Measurements from ENCODE around the gene DEFB131B.

DEFB131B gene

DNA sequence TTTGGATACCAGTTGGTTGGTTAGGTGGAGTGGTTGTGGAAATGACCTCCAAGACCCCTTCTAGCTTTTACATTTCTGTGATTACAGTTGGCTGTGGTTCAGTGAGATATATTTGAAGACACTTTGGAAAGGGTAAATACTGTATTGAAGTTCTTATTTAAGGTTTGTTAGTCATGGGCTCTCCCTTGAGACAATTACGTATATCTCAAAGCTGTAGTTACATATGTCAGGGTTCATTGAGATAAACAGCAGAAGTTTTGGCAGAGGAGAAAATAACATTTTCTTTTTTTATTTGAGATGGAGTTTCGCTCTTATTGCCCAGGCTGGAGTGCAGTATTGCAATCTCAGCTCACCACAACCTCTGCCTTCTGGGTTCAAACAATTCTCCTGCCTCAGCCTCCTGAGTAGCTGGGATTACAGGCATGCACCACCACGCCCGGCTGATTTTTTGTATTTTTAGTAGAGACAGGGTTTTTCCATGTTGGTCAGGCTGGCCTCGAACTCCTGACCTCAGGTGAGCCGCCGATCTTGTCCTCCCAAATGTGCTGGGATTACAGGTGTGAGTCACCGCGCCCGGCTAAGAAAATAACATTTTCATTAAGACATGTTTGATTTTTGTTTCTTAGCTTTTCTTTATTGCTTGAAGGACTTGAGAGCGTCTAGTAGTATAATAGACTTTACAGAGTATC lies 52.4 kb downstream of the DEFB131B start:
- in situ Hi-C loops (cut with MboI; ENCODE audit: low pct_unique_long_range_greater_than_20kb, low sequenced_read_pairs, unreplicated experiment): no loop called here
- TF ChIP-seq, protein P1, sequence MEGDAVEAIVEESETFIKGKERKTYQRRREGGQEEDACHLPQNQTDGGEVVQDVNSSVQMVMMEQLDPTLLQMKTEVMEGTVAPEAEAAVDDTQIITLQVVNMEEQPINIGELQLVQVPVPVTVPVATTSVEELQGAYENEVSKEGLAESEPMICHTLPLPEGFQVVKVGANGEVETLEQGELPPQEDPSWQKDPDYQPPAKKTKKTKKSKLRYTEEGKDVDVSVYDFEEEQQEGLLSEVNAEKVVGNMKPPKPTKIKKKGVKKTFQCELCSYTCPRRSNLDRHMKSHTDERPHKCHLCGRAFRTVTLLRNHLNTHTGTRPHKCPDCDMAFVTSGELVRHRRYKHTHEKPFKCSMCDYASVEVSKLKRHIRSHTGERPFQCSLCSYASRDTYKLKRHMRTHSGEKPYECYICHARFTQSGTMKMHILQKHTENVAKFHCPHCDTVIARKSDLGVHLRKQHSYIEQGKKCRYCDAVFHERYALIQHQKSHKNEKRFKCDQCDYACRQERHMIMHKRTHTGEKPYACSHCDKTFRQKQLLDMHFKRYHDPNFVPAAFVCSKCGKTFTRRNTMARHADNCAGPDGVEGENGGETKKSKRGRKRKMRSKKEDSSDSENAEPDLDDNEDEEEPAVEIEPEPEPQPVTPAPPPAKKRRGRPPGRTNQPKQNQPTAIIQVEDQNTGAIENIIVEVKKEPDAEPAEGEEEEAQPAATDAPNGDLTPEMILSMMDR (IDR thresholded peaks at IDR 0.05; ENCODE audit: extremely low read depth, insufficient read depth, missing control alignments): no peak
- peak; percentile 28 for DNase-seq (ENCODE audit: low spot score)

- peak; percentile 38 for DNase-seq (ENCODE audit: low spot score)
- in situ Hi-C loops (cut with MboI; ENCODE audit: low pct_unique_long_range_greater_than_20kb, low sequenced_read_pairs, unreplicated experiment): no loop called here
- TF ChIP-seq, protein P1 (IDR thresholded peaks at IDR 0.05; ENCODE audit: extremely low read depth, insufficient read depth, missing control alignments): no peak
Observed at GRCh38 chr11:71931245-71931602, 53.0 kb downstream of the DEFB131B start.

GRCh38 chr11:71933141-71933933 lies 55.1 kb downstream of the DEFB131B start:
- in situ Hi-C loops (cut with MboI; ENCODE audit: low pct_unique_long_range_greater_than_20kb, low sequenced_read_pairs, unreplicated experiment): no loop called here
- no peak for DNase-seq (ENCODE audit: low spot score)

More at GRCh38 chr11:71933141-71933933, 55.1 kb downstream of the DEFB131B start:
- TF ChIP-seq, protein P1 (IDR thresholded peaks at IDR 0.05; ENCODE audit: extremely low read depth, insufficient read depth, missing control alignments): no peak

Data from GM13977 (cell line).